ENCODE results near the gene SYNE2.
A peak's percentile ranks its signal among the peaks of the same experiment; 100 is the strongest.

Gene SYNE2

DNA sequence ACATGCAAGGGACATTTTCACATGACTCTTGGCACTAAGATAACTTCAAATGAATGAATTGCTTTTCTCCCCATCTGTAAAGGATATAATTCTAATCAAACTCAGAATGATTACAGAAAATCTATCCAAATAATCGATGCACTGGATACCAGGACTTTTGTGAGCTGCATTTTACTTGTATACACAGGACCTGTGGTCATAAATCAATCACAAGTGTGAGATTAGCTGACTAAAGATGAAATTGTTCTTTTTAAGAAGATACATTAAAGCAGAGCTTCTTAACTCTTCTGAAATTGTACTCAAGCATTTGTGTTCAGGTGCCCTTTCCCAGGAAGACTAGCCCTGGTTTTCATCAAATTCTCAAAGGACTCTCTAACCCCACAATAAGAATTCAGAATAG lies 375.1 kb downstream of the SYNE2 start:
- DNase-seq: no peak

DNA sequence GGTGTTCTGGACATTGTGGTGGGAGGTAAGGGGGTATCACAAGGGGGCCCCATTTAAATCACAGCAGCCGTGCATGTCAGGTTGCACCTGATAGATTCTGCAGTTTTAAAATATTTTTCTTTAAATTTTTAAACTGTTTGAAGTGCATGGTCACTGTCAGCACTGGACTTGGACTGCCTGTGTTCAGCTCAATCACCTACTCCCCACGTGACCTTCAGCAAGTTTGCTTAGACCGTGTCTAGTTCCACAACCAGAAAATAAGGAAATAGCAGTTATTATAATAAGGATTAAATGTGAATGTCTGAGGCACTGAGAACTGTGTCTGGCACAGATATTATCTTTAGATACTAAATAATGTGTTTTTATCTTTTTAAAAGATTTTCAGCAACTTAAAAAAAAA lies 376.7 kb downstream of the SYNE2 start:
- no peak for DNase-seq

DNA sequence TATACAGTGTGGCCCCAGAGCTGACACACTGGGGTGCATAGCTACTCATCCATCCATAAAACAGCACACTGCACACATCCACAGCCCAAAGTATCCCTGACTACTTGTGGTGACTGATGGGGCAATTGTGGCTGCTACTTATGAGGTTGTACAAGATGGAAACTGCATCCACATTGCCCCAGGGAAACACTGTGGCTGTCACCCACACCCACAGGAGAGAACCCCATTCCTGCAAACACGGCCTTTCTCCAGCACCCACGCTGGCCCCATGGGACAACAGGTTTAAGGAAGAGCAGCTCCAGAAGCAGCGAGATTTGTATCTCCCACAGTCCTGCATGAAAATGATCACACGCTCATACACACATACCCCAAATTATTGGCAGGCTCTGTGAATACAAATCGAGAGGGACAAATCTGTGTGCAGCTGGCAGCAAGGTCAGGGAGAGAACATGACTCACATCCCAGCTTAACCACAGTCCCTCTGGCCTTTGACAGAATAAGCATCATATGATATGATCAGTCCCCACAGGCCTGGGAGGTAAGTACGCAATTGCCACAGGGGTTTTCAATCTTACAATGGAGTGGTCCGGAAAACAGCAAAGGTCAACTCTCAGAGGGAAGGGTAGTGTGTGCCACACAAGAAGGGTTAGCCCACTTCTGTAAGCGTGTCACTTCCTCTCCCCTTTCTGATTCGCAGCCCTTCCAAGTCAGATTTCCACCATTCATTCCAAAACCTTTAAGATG lies 379.5 kb downstream of the SYNE2 start:
- DNase-seq: no peak

DNA sequence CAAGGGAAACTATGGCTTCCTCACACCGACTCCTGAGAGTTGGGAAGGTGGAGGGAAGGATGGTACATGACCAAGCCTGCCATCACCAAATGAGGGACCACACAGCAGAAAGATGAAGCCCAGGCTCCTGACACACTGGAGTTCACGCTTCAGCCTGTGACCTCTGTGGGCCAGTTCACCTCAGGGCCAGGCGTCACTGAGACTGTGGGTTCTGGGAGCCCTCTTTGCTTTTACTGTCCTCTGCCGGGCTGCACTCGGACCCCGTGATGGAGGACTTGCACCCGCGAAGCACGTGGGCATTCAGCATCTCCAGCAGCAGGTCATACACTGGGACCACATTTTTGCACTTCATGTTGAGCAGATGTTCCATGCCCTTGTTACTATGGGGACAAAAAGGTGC lies 380.1 kb downstream of the SYNE2 start:
- no peak for DNase-seq

DNA sequence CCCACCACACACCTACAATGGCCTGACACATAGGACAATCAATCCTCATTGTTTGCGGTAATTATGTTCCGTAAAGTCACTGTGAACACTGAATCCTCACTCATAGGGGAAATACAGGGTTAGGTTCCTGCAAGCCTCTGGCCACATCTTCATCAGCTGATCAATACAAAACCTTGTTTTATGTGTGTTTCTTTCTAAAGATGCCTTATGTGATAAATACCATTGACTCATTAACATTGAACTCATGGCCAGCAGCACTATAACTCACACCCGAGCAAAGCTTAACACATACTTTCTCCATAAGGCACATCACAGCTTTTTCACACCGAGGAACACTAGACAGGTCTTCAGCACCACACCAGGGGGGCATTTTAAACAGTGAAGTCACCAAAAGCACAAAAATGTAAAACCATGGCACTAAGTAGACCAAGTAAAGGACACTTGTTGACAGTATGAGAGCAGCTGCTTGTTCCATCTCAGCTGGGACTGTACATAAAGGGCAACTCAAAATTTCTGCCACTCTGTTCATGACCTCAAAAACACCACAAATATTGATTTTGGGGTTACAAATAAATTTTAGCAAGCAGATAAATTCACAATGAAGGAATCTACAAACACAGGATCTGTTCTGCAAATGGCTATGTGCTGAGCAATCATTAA lies 380.9 kb downstream of the SYNE2 start:
- DNase-seq: no peak

DNA sequence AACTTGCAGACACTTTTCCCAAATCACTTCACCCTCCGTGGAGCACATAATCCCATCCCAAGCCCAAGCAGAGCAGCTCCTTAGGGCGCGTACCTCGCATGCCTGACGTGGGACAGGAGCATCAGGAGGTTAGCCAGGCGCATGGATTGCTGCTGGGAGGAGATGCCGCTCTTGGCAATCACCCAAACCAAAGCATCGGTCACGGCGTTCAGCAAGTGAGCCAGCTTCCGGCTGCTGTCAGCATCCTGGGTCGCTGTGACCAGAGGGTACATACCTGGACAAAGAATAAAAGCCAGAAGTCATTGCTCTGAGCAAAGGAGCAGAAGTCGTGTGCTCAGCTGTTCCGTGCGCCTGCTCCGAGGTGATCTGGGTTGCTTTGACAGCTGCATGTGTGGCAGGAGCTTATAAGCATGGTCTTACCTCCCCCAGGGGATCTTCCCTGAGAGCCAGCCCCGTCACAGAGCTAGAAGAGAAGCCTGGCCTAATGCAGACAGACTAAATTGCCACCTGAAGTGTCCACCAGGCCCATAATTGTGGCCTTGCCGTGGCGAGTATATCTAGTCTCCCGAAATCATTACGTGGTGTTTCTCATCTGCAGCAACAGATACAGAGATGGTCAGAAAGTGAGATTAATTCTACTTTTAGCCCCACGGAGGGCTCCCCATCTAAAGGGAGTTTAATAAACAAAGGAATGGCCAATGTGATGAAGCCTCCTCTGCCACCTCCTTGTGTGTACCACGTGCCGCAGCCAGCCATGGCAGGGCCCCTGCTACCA lies 382.3 kb downstream of the SYNE2 start:
- peak; percentile 20 to 36 for DNase-seq

DNA sequence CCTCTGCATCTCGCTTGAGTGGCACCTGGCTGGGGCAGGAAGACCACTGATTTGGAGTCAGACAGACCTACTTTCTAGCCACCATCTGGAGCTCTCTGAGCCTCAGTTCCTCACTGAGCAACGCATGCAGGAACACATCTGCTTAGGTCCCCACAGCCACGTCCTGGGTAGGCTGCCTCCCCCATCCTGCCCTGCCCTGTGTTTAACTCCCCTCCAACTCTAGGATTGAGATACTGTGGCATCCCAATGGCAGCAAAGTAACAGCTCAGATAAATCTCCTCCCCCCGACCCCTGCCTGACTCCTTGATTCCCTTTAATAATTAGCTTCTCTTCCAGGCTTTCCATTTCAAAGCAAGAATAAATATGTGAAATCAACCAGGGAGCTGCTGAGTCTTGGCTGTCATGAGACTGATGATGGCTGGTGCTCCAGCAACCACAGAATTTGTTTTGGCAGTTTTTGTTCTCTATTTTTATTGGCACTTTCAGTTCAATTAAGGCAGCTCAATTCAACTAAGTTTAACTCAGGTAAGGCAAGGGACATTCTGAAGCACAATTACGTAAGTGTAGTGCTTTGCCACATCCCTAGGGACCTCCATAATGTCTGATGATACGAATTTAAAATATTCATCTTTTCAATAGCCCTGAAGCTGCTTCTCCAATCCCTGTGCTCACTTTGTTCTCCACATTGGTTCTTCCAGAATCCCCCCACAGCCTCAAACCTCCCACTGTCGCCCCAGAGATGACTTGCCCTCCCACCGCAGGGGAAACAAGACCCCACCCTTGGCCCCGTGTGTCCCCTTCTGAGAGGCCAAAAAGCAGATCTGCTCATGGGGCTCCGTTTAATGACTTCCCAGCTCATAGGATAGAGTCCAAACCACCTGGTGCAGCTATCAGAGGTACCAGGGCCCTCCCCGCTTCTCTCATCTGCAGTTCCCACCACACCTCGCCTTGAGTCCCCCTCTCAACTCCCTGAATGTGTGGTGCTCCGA lies 383.1 kb downstream of the SYNE2 start:
- DNase-seq: peak in 1 of 2 experiments; percentile 14

DNA sequence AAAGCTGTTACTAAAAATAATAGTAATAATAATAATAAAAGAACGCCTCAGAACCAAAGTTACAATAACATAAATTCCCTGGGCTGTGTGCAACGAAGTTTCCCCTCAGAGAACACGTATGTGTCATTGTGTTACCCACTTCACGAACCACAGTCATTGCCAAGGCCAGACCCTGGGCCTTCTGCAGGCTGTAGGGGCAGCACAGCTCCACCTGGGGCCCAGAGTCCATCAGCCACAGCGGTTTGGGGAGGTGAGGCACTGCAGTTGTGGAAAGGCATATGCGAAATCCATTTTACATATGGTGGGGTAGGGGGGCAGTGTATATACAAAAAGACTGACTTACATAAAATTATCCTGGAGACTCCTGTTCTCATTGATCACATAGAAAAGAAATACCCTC lies 385.2 kb downstream of the SYNE2 start:
- DNase-seq: no peak

DNA sequence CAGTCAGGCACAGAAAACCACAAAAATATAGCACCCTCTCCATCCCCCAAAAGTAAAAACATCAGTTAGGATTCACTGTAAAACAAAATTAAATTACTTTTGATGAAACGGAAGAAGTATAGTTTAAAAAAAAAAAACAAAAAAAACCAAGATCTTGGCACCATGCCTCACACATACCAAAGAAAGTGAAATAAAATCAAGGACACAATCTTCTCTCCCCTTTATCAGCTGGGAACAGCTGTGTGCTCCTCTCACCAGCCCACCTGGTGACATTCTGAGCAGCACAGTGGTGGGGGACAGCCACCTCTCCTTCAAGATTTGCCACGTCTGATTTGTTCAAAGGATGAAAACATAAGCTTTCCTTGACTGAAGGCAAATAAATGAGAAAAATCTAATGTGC lies 385.8 kb downstream of the SYNE2 start:
- no peak for DNase-seq

DNA sequence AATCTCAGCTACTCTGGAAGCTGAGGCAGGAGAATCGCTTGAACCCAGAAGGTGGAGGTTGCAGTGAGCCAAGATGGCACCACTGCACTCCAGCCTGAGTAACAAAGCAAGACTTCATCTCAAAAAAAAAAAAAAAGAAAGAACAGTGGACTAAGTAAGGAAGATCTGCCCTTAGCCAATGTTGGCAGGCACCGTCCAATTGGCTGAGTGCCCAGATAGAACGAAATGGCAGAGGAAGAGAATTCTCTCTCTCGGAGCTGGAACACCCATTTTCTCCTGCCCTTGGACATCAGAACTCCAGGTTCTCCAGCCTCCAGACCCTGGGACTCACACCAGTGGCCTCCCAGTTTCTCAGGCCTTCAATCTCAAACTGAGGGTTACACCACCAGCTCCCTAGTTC lies 391.5 kb downstream of the SYNE2 start:
- DNase-seq: no peak

DNA sequence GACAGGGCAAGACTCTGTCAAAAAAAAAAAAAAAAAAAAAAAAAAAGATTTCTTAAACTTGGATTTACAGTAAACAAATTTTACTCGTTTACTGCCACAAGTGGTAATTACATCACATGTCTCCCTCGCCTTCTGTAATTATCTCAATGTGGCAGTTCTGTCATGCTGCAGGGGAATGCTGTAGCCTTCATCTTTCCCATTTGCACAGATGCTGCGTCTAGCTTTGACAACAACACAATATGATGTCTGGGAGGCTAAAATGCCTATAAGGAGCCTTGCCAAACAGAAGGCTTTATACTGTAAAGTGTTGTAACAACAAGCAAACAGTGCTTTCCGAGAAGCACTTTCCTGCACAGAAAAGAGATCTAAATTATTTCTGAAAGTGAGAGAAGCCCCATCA lies 392.7 kb downstream of the SYNE2 start:
- no peak for DNase-seq

DNA sequence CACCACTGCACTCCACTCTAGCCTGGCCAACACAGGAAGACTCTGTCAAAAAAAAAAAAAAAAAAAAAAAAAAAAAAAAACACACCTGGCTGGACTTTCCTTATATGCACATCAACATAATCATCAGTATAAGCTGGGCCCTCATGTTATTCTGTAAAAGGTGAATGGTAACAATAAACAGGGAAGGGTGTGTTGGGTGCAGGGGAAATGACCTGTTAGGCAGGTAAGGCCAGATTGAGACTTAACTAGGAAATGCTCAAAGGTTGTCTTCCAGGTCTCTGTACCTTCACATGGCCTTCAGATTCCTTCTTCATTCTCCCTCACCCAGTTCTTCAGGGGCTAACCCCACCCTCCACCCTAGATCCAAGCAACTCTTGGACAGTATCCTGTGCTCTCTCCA lies 393.9 kb downstream of the SYNE2 start:
- no peak for DNase-seq

DNA sequence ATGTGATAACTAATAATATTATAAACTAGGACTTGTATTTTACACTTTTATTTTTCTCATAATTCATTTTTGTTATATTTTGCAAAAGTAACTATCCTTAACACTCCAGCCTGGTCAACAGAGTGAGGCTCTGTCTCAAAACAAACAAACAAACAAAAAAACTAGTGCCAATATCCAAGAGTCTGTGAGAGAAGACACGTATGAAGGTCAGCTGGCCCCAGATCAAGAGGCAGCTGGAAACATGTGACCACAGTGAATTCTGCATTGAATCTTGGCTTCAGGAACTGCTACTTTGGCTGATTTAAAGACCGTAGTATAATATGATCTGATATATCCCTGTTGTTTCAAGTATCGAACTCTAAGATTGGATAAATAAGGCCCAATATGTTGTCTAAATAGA lies 394.4 kb downstream of the SYNE2 start:
- DNase-seq: no peak

DNA sequence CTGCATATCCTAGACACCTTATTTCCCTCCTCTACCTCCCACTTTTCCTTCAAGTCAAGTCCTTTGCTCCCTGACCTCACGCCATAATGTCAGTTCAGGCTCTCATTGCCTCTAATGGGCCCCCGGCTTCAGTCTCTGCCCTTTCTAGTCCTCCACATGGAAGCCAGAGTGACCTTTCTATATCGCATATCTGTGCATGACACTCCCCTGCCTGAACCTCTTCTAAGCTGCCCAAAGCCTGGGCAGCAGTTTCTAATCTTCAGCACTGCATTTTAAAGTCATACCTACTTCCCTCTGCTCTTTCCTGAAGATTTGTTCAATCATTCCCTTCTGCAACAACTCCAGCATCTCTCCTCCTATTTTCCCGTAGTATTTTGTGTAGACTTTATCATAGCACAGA lies 395.9 kb downstream of the SYNE2 start:
- DNase-seq: no peak

DNA sequence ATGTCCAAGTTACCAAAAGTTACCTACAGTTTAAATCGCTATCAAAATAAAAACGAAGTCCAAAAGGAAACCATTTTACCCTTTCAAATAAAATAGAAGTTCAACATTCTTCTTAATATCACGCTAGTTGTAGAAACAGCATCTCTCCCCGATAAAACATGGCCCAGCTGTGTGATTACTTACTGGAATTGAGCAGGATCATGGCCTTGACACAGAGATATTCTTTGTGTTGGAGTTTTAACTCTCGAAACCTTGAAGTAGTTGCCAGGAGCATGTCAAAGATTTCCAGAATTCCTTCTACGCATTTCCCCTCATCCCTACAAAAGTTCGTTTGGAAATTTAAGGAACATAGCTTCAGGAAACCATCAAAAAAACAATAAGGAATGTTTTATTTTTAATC lies 396.6 kb downstream of the SYNE2 start:
- no peak for DNase-seq

DNA sequence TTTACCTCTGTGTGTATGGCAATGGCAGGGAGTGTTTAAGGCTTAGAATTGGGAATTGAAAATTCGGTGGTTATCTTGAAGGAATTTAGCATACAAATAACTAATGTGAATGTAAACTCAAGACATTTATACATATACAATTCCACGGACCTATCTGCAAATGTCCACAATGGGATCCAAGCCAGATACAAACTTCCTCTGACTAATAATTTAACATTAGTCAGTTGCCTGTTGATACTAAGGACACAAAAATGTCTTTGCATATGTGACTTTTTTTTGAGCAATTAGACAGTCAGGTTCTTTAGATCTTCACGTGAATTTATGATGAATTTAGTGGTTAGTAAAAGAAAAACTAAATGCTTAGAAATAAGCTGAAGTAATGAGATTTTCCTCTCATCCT lies 400.9 kb downstream of the SYNE2 start:
- no peak for DNase-seq

DNA sequence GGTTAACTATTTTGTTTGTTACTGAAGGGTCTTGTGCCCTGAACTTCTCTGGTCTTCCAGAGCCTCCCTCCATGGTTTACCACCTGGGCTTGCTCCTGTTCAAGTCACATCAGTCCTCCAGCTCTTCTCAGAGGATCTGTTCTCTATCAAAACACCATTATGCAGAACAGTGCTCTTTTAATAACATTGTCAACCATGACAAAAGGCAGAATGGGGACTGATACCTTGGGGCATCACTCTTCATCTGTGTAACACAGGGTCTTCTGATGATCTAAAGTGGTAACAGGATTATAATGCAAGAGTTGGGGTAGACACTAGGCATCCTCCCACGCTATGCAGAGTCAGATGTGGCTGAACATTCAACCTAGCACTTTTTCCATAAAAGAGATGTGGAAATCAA lies 403.0 kb downstream of the SYNE2 start:
- DNase-seq: no peak

DNA sequence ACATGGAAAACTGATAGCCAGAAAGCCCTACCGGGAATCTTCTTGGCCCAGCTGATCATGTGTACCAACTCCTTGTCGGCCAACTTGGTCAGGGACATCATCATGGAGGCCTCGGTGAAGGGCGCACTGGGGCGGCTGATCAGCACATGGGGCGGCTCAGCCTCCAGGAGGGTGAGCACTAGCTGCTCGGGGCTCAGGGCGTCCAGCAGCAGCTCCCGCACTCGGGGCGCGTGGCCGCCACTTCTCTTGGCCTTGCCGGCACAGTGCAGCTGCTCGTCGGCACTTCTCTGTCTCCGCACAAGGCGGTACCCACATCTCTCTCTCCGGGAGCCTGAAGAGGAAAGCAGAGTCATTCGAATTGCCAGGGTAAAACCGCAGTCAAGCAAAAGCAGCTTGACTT lies 407.6 kb downstream of the SYNE2 start:
- no peak for DNase-seq

DNA sequence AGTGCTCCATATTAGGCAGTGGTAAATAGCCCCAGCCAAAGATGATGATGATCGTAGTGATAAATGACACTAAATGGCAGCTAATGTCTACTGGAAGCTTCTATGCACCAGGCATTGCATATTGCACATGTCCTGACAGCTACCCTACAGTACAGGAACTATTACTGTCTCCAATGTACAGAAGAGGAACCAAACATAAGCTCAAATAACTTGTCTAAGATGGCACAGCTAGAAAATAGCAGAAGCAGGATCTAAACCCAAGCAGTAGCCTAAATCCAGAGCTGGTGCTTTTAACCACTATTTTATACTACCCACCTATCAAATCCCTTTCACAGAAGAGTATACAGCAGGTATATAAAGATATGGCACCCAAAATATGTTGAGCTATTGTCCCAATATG lies 412.4 kb downstream of the SYNE2 start:
- no peak for DNase-seq

DNA sequence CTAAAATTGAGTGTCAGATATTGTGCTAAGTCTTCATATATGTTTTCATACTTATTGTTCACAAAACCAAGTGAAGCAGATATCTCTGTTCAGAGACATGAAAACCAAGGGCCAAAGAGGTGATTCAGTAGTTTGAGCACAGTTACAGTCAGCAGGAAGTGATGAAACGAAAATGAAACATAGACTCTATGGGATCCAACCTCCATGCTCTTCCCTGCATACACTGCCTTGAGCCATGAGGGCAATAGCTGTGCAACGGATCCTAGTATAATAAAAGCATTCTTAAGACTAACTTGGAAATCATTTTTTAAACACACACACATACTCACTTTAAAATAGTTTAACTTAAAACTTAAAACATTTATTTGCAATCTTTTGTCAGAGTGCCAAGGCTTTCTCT lies 413.4 kb downstream of the SYNE2 start:
- DNase-seq: no peak

DNA sequence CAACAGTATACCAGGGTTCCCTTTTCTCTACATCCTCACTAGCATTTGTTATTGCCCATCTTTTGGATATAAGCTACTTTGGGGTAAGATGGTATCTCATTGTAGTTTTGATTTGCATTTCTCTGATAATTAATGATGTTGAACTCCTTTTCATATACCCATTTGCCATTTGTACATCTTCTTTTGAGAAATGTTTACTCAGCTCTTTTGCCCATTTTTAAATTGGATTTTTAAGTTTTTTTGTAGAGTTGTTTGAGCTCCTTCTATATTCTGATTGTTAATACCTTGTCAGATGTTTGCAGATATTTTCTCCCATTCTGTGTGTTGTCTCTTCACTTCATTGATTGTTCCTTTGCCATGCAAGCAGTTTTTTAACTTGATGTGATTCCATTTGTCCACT lies 419.2 kb downstream of the SYNE2 start:
- no peak for DNase-seq

Data from NCI-H187 (cell line).